Fibroblast of mammary gland (primary cell): ENCODE measurements around the gene KRT20.
"Not testable (repeated sequence)": the region's sequence is repeated elsewhere in the genome, so short reads cannot be mapped to it uniquely, and the experiment has no call there.

Source experiments
- DNase-seq: peaks from one replicate; pipeline ENCODE4 v3.0.0-alpha.2; 2010; ENCODE audit warnings: low read depth
- H3K4me3 ChIP-seq: 2 replicates; pipeline ENCODE4 v1.5.1; 2011; ENCODE audit warnings: low read depth, mild to moderate bottlenecking, low read length, moderate library complexity; ENCODE audit not compliant: control insufficient read depth
- TF ChIP-seq, protein P1 (sequence below): conservative IDR thresholded peaks from 2 replicates; pipeline ENCODE4 v1.5.1; 2011; ENCODE audit warnings: low read depth, low read length, inconsistent platforms; ENCODE audit not compliant: control insufficient read depth, insufficient read depth

The KRT20 gene

DNA sequence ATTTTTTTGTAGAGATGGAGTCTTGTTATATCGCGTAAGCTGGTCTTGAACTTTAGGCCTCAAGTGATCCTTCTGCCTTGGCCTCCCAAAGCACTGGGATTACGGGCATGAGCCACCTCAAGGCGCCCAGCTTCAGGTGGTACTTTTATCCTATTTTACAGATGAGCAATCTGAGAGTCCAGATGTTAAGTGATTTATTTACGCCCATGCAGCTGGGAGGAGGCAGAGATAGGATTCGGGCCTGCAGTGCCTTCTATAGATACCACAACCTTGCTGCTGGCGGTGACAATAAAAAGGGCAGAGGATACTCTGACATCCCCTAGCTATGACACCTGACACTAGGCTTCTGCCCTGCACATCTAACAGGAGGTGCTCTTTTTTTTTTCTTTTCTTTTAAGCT lies 13.7 kb downstream of the KRT20 start:
- DNase-seq: no peak
- H3K4me3 ChIP-seq: no peak overlapping the region

DNA sequence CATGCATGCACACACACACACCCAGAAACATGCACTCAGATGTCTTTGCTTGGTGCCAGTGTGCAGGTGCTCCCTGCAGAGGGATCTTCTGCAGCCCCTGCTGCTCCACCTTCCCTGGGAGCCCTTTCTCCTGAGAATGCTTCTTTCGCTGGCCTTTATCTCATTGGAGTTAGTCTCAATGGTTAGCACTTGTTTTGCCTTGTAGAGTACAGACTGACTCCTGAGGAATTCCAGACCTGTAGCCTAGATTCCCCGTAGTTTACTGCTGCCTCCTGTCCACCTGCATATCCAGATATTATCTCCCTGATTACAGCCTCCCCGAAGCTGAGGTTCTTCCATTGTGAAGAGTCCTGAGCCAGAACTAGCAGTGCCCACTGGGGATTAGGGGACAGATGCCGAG lies 14.9 kb downstream of the KRT20 start:
- DNase-seq: no peak
- H3K4me3 ChIP-seq: no peak overlapping the region
- TF ChIP-seq, protein P1, sequence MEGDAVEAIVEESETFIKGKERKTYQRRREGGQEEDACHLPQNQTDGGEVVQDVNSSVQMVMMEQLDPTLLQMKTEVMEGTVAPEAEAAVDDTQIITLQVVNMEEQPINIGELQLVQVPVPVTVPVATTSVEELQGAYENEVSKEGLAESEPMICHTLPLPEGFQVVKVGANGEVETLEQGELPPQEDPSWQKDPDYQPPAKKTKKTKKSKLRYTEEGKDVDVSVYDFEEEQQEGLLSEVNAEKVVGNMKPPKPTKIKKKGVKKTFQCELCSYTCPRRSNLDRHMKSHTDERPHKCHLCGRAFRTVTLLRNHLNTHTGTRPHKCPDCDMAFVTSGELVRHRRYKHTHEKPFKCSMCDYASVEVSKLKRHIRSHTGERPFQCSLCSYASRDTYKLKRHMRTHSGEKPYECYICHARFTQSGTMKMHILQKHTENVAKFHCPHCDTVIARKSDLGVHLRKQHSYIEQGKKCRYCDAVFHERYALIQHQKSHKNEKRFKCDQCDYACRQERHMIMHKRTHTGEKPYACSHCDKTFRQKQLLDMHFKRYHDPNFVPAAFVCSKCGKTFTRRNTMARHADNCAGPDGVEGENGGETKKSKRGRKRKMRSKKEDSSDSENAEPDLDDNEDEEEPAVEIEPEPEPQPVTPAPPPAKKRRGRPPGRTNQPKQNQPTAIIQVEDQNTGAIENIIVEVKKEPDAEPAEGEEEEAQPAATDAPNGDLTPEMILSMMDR: no peak

More for the DNA sequence above, 13.7 kb downstream of the KRT20 start:
- TF ChIP-seq, protein P1: no peak

- H3K4me3 ChIP-seq: no peak within 1 kb of the TSS
- TF ChIP-seq, protein P1: no peak
- DNase-seq: no peak
These were observed 18.2 kb downstream of the KRT20 start, which contains the start of gene KRT12 for GRCh38 chr17:40866838-40867237. Gene KRT12, minus strand, starts transcription at chr17:40867223. Its CDS starts 37 bp downstream, at chr17:40867186.

DNA sequence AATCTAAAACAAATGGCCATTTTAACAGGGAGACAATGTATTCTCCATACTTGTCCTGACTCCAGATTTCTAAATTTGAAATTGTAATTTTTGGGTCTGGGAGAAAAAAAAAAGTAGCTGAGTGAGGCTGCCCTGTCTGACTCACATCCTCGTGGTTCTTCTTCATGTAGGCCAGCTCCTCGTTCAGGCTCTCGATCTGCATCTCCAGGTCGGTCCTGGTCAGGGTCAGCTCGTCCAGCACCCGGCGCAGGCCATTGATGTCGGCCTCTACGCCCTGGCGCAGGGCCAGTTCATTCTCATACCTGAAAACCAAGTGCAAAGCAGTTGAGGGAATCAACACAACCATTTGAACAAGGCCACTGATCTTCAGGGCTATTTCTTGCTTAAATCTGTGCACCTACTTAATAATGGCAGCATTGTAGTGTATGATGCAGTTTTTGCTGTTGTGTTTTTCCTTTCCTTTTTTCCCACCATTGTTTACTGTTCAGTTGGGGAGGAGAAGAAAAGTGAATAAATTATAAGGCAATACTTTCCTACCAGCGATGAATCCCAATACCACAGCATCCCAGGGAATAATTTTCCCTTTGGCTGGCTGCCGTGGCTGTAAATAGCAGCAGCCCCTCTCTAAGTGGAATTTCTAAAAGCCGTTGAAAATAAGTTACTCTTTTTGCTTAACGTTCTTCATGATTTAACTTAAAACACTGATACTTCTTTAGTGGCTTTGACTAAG lies 20.2 kb downstream of the KRT20 start:
- peak; percentile 38 for DNase-seq
- no peak overlapping the region for H3K4me3 ChIP-seq
- TF ChIP-seq, protein P1: no peak

DNA sequence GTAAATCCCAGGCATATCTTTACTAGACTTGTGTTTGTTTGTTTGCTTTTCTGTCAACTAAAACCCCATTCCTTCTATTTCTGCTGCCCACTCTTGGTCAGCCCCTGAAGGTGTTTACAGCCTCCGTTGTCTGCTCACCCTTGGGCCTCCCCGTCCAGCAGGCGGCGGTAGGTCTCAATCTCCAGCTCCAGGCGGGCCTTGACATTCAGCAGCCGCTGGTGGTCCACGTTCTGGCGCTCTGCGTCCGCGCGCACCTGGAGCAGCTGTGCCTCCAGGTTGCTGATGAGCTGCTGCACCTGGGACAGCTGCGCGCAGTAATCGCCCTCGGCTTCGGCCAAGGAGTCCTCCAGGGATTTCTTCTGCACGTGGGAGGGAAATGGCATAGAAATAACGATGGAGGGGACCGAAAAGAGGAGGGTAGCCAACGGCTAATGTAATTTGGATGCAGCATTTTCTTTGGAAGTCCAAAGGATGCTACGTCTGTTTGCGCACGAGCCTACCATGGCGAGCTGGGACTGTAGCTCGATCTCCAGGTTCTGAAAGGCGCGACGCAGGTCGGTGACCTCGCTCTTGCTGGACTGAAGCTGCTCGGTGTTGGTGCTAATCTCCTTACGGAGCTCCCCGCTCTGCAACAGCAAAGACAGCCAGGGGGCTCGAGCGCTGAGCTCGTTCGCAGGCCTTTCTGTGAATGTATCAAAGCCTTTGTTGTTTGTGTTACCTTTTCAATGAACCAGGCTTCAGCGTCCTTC lies 21.9 kb downstream of the KRT20 start:
- TF ChIP-seq, protein P1: peak; percentile 4
- DNase-seq: no peak
- H3K4me3 ChIP-seq: no peak overlapping the region

DNA sequence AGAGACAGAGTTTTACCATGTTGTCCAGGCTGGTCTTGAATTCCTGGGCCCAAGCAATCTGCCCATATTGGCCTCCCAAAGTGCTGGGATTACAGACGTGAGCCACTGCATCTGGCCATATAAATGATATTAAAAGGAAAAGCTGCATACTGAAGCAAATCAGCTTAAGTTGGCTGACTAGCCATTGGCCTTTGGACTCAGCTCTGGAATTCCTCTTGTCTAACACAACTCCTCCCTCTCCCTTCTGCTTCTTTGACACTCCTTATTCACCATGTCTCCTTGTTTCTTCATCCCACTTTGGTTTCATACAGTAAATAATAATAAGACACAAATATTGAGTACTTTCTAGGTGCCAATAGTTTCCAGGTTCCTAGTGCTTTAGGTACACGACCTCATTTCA lies 25.5 kb downstream of the KRT20 start:
- TF ChIP-seq, protein P1: no peak
- no peak overlapping the region for H3K4me3 ChIP-seq
- DNase-seq: no peak

GRCh38 chr17:40858667-40859066 lies 26.4 kb downstream of the KRT20 start:
- DNase-seq, H3K4me3 ChIP-seq: not testable (repeated sequence)
